Progenitor cell of endocrine pancreas (in vitro differentiated cells): ENCODE measurements around the gene AHRR. TPM values are rescaled to one million over a fixed set of nuclear protein-coding genes. Genes with fewer than 3 reads are reported as not detected.
"Not testable (repeated sequence)": the region's sequence is repeated elsewhere in the genome, so short reads cannot be mapped to it uniquely, and the experiment has no call there.

ENCODE experiments used
- DNase-seq: peaks from one replicate; pipeline ENCODE4 v3.0.0; 2021; ENCODE audit warnings: low spot score; ENCODE audit not compliant: unreplicated experiment
- H3K27ac Mint-ChIP-seq: 2 replicates; pipeline ENCODE4 v1.8.0; 2021; ENCODE audit warnings: mild to moderate bottlenecking, moderate library complexity, mixed read lengths
- H3K27me3 Mint-ChIP-seq: 2 replicates; pipeline ENCODE4 v1.8.0; 2021; ENCODE audit warnings: mixed read lengths
- H3K36me3 Mint-ChIP-seq: 2 replicates; pipeline ENCODE4 v1.8.0; 2022; ENCODE audit warnings: mixed read lengths; ENCODE audit not compliant: insufficient read depth
- H3K4me1 Mint-ChIP-seq: 2 replicates; pipeline ENCODE4 v1.8.0; 2021; ENCODE audit warnings: low read depth, mixed read lengths
- H3K4me3 Mint-ChIP-seq: 2 replicates; pipeline ENCODE4 v1.8.0; 2021; ENCODE audit warnings: low read depth, mild to moderate bottlenecking, moderate library complexity, mixed read lengths
- H3K9me3 Mint-ChIP-seq: 2 replicates; pipeline ENCODE4 v1.8.0; 2021; ENCODE audit warnings: low read depth, mixed read lengths
- total RNA-seq: library from RNA; stranded (reverse); gene quantifications from 2 replicates; pipeline ENCODE4 v1.2.1, GENCODE V29; 2021
- TF ChIP-seq, protein P1 (sequence below): fragments of 200-600 bp; sonication (generic); IDR thresholded peaks from one replicate; pipeline ENCODE4 v1.5.0; 2021; ENCODE audit warnings: antibody characterized with exemption, mild to moderate bottlenecking; ENCODE audit not compliant: unreplicated experiment

The AHRR gene
- total RNA-seq, 1 donor from 2014 or later: 1.3 TPM

DNA sequence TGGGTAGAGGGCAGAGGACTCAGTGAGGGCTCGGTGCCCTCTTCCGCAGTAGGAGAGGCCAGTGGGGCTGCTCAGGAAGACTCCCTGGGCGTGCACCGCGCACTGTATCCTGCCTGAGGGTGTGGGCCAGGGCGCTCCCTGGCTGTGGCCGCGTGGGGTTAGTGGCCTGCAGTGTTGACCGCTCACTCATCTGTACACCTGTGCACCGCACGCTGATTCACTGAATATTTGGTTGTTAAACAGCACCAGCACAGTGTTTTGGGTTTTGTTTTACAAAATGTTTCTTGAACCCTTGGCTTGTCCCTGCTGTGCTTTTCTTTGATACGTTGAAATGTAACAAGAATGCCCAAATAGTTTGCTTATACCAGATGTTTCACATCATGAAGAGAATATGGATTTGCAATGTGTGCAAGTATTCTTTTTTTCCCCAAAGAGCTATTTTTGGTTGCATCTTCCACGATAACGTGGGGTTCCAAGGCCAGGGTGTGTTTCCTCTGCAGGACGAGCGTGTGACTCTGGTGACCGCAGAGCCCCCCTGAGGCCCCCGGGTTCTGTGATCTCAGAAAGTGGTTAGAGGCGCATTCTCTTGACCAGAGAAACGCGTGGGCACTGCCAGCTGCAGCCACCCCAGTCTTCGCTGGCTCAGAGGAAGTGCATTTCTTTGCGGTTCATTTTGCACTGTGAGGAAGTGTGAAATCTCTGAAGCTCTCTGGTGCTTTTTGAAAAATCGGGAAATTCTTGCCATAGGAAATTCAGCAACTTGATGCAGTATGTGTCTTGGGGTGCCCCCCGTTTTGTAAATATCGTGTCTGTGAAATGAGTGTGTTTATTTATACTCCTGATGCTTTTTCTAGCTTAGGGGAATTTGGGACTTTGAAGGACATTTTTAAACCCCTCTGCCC, 46.9 kb downstream of the AHRR start:
- peak; percentile 1 for DNase-seq
- no peak overlapping the region for H3K4me3 Mint-ChIP-seq
- TF ChIP-seq, protein P1, sequence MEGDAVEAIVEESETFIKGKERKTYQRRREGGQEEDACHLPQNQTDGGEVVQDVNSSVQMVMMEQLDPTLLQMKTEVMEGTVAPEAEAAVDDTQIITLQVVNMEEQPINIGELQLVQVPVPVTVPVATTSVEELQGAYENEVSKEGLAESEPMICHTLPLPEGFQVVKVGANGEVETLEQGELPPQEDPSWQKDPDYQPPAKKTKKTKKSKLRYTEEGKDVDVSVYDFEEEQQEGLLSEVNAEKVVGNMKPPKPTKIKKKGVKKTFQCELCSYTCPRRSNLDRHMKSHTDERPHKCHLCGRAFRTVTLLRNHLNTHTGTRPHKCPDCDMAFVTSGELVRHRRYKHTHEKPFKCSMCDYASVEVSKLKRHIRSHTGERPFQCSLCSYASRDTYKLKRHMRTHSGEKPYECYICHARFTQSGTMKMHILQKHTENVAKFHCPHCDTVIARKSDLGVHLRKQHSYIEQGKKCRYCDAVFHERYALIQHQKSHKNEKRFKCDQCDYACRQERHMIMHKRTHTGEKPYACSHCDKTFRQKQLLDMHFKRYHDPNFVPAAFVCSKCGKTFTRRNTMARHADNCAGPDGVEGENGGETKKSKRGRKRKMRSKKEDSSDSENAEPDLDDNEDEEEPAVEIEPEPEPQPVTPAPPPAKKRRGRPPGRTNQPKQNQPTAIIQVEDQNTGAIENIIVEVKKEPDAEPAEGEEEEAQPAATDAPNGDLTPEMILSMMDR: no peak
- peaks cover 40% of the 10 kb centered on the region for H3K27me3 Mint-ChIP-seq
- H3K27ac Mint-ChIP-seq: no peak overlapping the region
- H3K4me1 Mint-ChIP-seq: no peaks in the 10 kb centered on the region
- H3K9me3 Mint-ChIP-seq: peaks cover 6% of the 10 kb centered on the region
- no peaks in the 10 kb centered on the region for H3K36me3 Mint-ChIP-seq

DNA sequence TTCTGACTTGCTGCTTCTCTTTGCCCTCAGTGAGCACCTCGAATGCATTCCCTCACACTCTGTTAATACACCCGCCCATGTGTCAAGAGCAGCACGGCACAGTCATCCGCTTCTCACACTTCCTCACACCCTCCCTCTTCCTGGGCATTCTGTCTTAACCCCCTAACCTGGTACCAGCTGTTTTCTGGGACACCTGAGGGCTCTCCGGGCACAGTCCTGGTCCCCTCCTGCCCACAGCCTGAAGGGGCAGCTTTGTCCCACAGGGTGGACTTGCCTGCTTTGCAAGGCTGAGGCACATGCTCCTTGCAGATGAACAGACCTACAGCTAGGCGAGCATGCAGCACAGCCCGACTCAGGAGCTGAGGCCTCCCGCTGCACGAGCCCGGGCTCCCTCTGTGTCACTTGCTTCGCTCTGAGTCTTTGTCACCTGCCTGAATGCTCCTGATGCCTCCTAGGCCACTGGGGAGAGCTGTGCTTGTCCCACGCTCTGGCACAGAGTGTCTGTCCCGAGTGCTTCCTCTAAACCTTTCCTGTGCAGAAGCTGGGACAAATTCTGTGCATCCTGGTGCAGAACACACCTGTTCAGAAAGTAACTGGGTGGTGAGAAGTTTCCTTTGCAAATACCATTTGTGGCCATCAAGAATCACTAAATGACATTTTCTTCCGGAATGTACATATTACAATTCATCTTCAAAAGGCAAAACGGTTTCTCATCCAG, 47.8 kb downstream of the AHRR start:
- DNase-seq: peak; percentile 4
- Mint-ChIP-seq H3K36me3 (no peaks in the 10 kb centered on the region), H3K27me3 (peaks cover 36% of the 10 kb centered on the region), H3K4me1 (no peaks in the 10 kb centered on the region), H3K4me3 (no peak overlapping the region), H3K9me3 (peaks cover 5% of the 10 kb centered on the region), H3K27ac (no peak overlapping the region)
- TF ChIP-seq, protein P1: no peak

DNA sequence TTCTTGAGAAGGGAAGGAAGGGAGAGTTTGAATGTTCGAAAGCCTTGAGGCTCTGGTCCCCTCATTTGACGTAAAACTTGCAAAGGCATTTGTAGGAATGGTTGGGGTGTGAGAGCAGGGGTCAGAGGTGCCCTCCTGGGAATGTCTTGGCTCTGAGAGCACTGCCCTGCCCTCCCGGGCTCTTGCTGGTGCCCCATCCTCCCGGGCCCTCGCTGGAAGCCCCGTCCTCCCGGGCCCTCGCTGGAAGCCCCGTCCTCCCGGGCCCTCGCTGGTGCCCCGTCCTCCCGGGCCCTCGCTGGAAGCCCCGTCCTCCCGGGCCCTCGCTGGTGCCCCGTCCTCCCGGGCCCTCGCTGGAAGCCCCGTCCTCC, 48.3 kb downstream of the AHRR start:
- H3K36me3 Mint-ChIP-seq, H3K9me3 Mint-ChIP-seq, H3K4me1 Mint-ChIP-seq, H3K4me3 Mint-ChIP-seq, H3K27ac Mint-ChIP-seq: not testable (repeated sequence)
- peak; percentile 2 for DNase-seq
- peaks cover 41% of the 10 kb centered on the region for H3K27me3 Mint-ChIP-seq

DNA sequence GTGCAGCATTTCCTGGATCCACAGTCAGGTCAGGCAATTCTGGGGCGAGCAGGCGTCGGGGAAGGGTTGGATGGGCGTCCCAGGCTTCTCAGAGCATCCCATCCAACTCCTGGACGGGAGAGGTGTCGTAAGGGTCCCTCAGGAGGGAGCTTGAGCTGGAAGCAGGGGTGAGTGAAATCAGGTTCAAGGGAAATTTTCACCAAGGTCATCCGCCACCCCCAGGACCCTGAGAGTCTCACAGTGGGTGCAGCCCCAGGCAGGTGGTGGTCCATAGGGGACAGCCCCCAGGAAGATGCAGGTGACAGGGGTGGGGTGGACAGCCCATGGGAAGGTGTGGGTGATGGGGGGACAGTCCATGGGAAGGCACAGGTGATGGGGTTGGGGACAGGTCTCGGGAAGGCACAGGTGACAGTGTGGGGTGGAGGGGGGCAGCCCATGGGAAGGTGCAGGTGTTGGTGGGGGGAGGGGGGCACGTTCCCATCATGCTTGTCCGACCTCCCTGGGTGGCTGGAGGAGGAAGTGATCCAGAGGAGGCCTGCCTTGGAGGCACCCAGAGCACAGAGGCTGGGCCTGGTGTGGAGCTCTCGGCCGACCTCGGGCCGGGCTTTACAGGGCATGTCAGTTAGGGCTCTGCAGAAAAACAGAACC, 48.9 kb downstream of the AHRR start:
- H3K9me3 Mint-ChIP-seq: no peaks in the 10 kb centered on the region
- no peaks in the 10 kb centered on the region for H3K4me1 Mint-ChIP-seq
- DNase-seq: peak; percentile 8
- H3K27ac Mint-ChIP-seq: no peak overlapping the region
- no peaks in the 10 kb centered on the region for H3K36me3 Mint-ChIP-seq
- peaks cover 47% of the 10 kb centered on the region for H3K27me3 Mint-ChIP-seq
- no peak overlapping the region for H3K4me3 Mint-ChIP-seq
- TF ChIP-seq, protein P1: no peak

DNA sequence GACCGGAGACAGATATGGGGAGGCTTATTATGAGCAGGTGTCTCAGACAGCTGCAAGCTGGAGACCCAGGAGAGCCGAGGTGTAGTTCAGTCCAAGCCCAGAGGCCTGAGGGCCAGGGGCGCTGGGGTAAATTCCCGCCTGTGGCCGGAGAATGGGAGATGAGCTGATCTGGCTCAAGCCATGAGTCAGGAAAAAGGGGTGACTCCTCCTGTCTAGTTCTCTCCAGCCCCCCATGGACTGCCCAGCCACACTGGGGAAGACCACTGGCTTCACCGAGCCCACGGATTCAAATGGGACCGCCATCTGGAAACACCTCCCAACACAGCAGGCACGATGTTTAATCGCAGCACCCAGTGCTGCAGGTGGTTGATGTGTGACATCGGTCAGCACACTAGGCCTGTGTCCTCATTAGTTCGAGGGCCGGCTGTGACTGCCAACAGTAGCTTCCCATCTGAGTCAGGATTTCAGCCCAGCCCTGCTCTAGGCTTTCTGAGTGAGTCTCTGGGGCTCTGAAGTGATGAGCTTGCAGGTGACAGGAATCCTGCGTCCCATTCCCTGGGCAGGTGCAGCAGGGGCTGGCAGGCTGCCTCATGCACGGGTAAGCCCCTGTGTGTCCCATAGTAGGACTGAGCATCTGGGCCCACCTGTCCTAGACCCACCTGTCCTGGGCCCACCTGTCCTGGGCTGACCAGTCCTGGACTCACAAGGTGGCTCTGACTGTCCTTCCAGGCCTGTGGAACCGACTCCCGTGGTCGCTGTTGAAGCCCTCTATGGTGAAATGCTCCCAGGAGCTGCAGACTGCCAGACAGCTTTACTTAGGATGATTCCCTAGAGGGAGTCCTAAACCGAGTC, 49.7 kb downstream of the AHRR start:
- no peak overlapping the region for H3K27ac Mint-ChIP-seq
- TF ChIP-seq, protein P1: no peak
- H3K36me3 Mint-ChIP-seq: no peaks in the 10 kb centered on the region
- no peaks in the 10 kb centered on the region for H3K4me1 Mint-ChIP-seq
- H3K9me3 Mint-ChIP-seq: no peaks in the 10 kb centered on the region
- peaks cover 50% of the 10 kb centered on the region for H3K27me3 Mint-ChIP-seq
- DNase-seq: peak; percentile 6
- no peak overlapping the region for H3K4me3 Mint-ChIP-seq
